HUDEP-2 (cell line): ENCODE data around the gene ATP8A2.

Source experiments
- DNase-seq, 76 experiments: peaks; one replicate each; lab custom pipeline; 2025; ENCODE audit not compliant: unreplicated experiment in 76 of 76; lab: John Stamatoyannopoulos, UW

Gene ATP8A2

GRCh38 chr13:25839371-25839770, 467.6 kb downstream of the ATP8A2 start:
- DNase-seq, result no peak

- DNase-seq, result no peak
Observed at GRCh38 chr13:25840261-25840660, 468.5 kb downstream of the ATP8A2 start.

- DNase-seq, result no peak
Observed at GRCh38 chr13:25840931-25841330, 469.2 kb downstream of the ATP8A2 start.

GRCh38 chr13:25843692-25844091, 471.9 kb downstream of the ATP8A2 start:
- no peak for DNase-seq

GRCh38 chr13:25844559-25845434, 473.0 kb downstream of the ATP8A2 start:
- DNase-seq, result no peak

- DNase-seq, result no peak
Observed at GRCh38 chr13:25846222-25846984, 474.6 kb downstream of the ATP8A2 start.

GRCh38 chr13:25847145-25847544, 475.4 kb downstream of the ATP8A2 start:
- no peak for DNase-seq

- DNase-seq, result no peak
Observed at GRCh38 chr13:25847635-25848626, 476.2 kb downstream of the ATP8A2 start.

- no peak for DNase-seq
Observed at GRCh38 chr13:25848812-25849745, 477.3 kb downstream of the ATP8A2 start.

GRCh38 chr13:25857830-25858229, 486.1 kb downstream of the ATP8A2 start:
- no peak for DNase-seq

GRCh38 chr13:25859528-25859927, 487.8 kb downstream of the ATP8A2 start:
- no peak for DNase-seq

- DNase-seq, result no peak
Observed at GRCh38 chr13:25860265-25860664, 488.5 kb downstream of the ATP8A2 start.

GRCh38 chr13:25860862-25861261, 489.1 kb downstream of the ATP8A2 start:
- DNase-seq, result no peak

- no peak for DNase-seq
Observed at GRCh38 chr13:25862156-25862555, 490.4 kb downstream of the ATP8A2 start.

- DNase-seq, result no peak
Observed at GRCh38 chr13:25864116-25864515, 492.3 kb downstream of the ATP8A2 start.

GRCh38 chr13:25864936-25865335, 493.2 kb downstream of the ATP8A2 start:
- DNase-seq, result no peak

- DNase-seq, result no peak
Observed at GRCh38 chr13:25865391-25865790, 493.6 kb downstream of the ATP8A2 start.

GRCh38 chr13:25867038-25867437, 495.3 kb downstream of the ATP8A2 start:
- DNase-seq, result no peak

- DNase-seq, result no peak
Observed at GRCh38 chr13:25868490-25868889, 496.7 kb downstream of the ATP8A2 start.

GRCh38 chr13:25869941-25870340, 498.2 kb downstream of the ATP8A2 start:
- no peak for DNase-seq
